Activated T-cell treated with anti-CD3 and anti-CD28 coated beads, Interleukin-2, amount 50 U/mL, for 4 hours (primary cell): ENCODE data around the gene ERP29. TPM values are rescaled to one million over a fixed set of nuclear protein-coding genes. Genes with fewer than 3 reads are reported as not detected.
A peak's percentile ranks its signal among the peaks of the same experiment; 100 is the strongest.

ENCODE experiments used
- ATAC-seq, 2 donors: fragments of 200-7000 bp; cut with Tn5 transposase; one replicate each; pipeline ENCODE4 v1.10.0; 2021
- DNase-seq: peaks from one replicate; pipeline ENCODE4 v3.0.0-alpha.2; 2020
- H3K27me3 Mint-ChIP-seq: one replicate; pipeline ENCODE4 v1.8.0; 2021; ENCODE audit warnings: low read depth, mixed read lengths
- H3K36me3 Mint-ChIP-seq: one replicate; pipeline ENCODE4 v1.8.0; 2022; ENCODE audit warnings: mixed read lengths; ENCODE audit not compliant: insufficient read depth
- H3K4me1 Mint-ChIP-seq: one replicate; pipeline ENCODE4 v1.8.0; 2021; ENCODE audit warnings: low read depth, mixed read lengths
- H3K4me3 Mint-ChIP-seq: one replicate; pipeline ENCODE4 v1.8.0; 2021; ENCODE audit warnings: mild to moderate bottlenecking, moderate library complexity, mixed read lengths
- H3K9me3 Mint-ChIP-seq: one replicate; pipeline ENCODE4 v1.8.0; 2021; ENCODE audit warnings: mixed read lengths
- total RNA-seq, 3 donors: library from RNA; stranded (reverse); gene quantifications; one replicate each; pipeline ENCODE4 v1.2.1, GENCODE V29; 2021

ERP29 gene
- total RNA-seq, 3 donors from 2014 or later: 60.5 to 78.5 (median 75.8) TPM

DNA sequence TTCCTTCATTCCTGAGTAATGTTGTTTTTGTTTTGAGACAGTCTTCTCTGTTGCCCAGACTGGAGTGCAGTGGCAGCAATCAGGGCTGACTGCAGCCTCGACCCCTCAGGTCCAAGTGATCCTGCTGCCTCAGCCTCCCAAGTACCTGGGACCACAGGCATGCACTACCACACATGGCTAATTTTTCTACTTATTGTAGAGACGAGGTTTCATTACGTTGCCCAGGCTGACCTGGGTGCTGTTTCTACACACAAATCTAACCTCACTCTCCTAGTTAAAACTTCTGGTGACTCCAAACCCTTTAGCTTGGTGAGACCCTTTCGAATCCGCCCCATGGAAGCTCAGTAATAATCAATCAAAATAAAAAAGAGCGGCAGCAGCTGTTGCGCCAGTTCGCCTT is 1.5 kb upstream of the ERP29 start:
- H3K27me3 Mint-ChIP-seq: peaks cover 1% of the 10 kb centered on the region
- DNase-seq (no peak), ATAC-seq (no peak)
- peaks cover 52% of the 10 kb centered on the region for H3K4me1 Mint-ChIP-seq
- H3K36me3 Mint-ChIP-seq: peaks cover 14% of the 10 kb centered on the region
- peak overlapping the region; percentile 97 for H3K4me3 Mint-ChIP-seq
- H3K9me3 Mint-ChIP-seq: peaks cover 6% of the 10 kb centered on the region

DNA sequence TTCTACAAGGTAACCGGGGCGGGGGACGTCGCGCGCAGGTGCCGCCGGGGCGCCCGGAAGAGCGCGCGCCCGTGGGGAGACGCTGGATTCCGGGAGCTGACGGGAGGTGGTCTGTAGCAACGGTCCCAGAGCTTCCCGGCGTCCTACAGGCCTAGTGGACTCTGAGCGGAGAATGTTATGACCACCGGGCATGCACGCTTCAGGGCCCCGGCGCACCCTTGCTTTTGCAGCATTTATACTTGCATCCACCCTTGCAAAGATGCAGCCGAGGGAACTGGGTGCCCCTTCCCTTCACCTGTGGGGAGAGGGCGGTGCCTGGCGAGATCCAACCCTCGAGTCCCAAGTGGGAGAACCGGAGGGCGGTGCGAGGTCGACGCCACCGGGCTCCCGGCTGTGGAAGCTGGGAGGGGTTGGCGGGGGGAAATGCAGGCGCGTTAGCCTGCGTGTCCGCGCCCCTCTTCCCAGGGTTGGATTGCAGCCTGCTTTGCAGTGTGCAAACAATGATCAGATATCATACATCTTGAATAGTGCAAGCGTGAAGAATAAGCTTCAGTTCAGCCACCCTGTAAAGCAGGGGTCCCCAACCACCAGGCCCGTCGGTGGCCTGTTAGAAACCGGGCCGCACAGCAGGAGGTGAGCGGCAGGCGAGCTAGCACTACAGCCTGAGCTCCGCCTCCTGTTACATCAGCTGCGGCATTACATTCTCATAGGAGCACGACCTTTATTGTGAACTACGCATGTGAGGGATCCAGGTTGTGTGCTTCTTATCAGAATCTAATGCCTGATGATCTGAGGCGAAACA is 576 bp downstream of the ERP29 start:
- peaks cover 1% of the 10 kb centered on the region for H3K27me3 Mint-ChIP-seq
- H3K4me3 Mint-ChIP-seq: peak overlapping the region; percentile 97
- ATAC-seq (peak; percentile 52 to 53), DNase-seq (peak; percentile 65)
- H3K9me3 Mint-ChIP-seq: peaks cover 6% of the 10 kb centered on the region
- H3K4me1 Mint-ChIP-seq: peaks cover 62% of the 10 kb centered on the region
- peaks cover 21% of the 10 kb centered on the region for H3K36me3 Mint-ChIP-seq

DNA sequence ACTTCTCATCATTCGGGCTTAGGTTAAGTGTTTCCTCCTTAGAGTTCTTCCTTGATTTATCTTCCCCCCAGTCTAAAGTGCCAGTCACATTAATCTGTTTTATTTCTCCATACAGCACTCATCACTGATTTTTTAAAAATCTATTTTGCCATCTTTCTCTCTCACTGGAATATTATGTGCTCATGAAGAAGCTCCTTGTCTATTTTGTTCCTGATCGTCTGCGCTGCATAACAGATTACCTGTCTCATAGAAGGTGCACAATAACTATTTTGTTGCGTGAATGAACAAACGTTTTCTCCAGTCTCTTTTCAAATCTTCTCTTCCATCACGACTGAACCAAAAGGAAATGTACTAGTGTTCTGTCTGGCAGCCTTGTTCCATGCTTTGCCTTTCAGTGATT is 2.7 kb downstream of the ERP29 start:
- DNase-seq (no peak), ATAC-seq (no peak)
- Mint-ChIP-seq H3K36me3 (peaks cover 29% of the 10 kb centered on the region), H3K9me3 (peaks cover 6% of the 10 kb centered on the region), H3K27me3 (peaks cover 1% of the 10 kb centered on the region), H3K4me1 (peaks cover 71% of the 10 kb centered on the region), H3K4me3 (peak overlapping the region; percentile 53)

DNA sequence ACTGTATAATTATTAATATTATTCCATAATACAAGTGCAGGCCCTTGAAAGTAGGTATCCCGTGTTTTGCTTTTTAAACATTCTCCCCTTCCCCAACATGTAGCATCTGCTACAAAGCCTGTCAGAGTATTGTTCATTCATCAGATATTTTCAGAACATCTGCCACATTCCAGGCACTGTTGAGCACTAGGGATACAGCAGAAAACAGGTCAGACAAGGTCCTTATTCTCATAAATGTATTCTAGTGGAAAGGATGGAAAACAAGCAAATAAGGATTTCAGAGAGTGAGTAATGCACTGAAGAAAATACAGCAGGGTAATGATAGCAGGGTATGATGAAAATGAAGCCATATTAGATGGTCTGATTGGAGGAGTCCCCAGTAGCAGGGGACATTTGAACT is 3.8 kb downstream of the ERP29 start:
- DNase-seq (no peak), ATAC-seq (no peak)
- Mint-ChIP-seq H3K36me3 (peaks cover 33% of the 10 kb centered on the region), H3K9me3 (peaks cover 6% of the 10 kb centered on the region), H3K4me3 (no peak overlapping the region), H3K4me1 (peaks cover 64% of the 10 kb centered on the region), H3K27me3 (peaks cover 1% of the 10 kb centered on the region)

DNA sequence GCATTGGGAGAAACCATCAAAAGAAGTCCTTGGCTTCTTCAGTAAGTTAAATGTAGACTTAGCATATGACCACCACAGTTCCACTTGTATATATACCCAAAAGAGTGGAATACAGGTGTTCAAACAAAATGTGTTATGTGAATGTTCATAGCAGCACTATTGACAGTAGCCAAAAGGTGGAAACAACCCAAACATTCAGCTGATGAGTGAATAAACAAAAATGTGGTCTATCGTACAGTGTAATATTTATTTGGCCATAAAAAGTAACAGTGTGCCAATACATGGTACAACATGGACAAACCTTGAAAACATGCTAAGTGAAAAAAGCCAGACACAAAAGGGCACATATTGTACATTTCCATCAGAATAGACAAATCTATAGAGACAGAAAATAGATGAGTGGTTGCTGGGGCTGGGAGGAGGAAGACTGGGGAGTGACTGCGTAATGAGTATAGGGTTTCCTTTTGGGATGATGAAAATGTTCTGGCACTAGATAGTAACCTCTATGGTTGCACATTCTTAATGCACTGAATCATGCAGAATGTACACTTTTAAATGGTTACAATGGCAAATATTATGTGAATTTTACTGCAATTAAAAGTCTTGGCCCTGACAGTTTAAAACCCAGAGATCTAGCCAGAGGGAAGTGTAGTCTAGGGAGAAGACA is 5.5 kb downstream of the ERP29 start:
- no peak for DNase-seq
- Mint-ChIP-seq H3K27me3 (peaks cover 1% of the 10 kb centered on the region), H3K4me1 (peaks cover 59% of the 10 kb centered on the region), H3K36me3 (peaks cover 38% of the 10 kb centered on the region), H3K4me3 (no peak overlapping the region), H3K9me3 (peaks cover 6% of the 10 kb centered on the region)
- no peak for ATAC-seq

DNA sequence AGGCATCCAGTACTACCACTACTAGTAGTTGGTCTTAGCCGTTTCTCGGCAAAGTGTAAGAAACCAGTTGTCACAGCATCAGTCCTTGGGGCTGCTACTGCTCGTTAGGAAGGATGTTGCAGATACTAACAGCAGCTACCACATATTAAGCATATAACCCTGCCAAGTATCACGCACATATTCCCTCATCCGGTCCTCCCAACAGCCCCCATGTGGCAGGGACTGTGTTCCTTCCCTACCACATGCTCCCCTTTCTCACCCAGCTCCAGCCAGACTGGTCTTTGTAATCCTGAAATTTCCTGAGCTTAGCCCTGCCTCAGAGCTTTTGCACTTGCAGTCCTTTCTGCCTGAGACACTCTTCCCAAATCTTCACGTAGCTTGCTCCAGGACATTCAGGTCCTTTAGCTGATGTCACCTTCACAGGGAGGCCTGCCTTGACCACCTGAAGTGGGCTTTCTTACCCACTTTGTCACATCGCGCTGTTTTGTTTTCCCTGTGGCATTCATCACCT is 7.8 kb downstream of the ERP29 start:
- DNase-seq: no peak
- Mint-ChIP-seq H3K36me3 (peaks cover 45% of the 10 kb centered on the region), H3K27me3 (peaks cover 1% of the 10 kb centered on the region), H3K9me3 (peaks cover 3% of the 10 kb centered on the region), H3K4me1 (peaks cover 47% of the 10 kb centered on the region), H3K4me3 (no peak overlapping the region)
- no peak for ATAC-seq

DNA sequence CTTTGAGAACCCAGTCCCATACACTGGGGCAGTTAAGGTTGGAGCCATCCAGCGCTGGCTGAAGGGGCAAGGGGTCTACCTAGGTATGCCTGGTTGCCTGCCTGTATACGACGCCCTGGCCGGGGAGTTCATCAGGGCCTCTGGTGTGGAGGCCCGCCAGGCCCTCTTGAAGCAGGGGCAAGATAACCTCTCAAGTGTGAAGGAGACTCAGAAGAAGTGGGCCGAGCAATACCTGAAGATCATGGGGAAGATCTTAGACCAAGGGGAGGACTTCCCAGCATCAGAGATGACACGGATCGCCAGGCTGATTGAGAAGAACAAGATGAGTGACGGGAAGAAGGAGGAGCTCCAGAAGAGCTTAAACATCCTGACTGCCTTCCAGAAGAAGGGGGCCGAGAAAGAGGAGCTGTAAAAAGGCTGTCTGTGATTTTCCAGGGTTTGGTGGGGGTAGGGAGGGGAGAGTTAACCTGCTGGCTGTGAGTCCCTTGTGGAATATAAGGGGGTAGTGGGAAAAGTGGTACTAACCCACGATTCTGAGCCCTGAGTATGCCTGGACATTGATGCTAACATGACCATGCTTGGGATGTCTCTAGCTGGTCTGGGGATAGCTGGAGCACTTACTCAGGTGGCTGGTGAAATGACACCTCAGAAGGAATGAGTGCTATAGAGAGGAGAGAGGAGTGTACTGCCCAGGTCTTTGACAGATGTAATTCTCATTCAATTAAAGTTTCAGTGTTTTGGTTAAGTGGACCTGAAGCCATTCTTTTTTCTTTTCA is 9.2 kb downstream of the ERP29 start:
- no peaks in the 10 kb centered on the region for H3K9me3 Mint-ChIP-seq
- peaks cover 43% of the 10 kb centered on the region for H3K4me1 Mint-ChIP-seq
- H3K36me3 Mint-ChIP-seq: peaks cover 44% of the 10 kb centered on the region
- DNase-seq (no peak), ATAC-seq (no peak)
- no peak overlapping the region for H3K4me3 Mint-ChIP-seq
- H3K27me3 Mint-ChIP-seq: no peaks in the 10 kb centered on the region

DNA sequence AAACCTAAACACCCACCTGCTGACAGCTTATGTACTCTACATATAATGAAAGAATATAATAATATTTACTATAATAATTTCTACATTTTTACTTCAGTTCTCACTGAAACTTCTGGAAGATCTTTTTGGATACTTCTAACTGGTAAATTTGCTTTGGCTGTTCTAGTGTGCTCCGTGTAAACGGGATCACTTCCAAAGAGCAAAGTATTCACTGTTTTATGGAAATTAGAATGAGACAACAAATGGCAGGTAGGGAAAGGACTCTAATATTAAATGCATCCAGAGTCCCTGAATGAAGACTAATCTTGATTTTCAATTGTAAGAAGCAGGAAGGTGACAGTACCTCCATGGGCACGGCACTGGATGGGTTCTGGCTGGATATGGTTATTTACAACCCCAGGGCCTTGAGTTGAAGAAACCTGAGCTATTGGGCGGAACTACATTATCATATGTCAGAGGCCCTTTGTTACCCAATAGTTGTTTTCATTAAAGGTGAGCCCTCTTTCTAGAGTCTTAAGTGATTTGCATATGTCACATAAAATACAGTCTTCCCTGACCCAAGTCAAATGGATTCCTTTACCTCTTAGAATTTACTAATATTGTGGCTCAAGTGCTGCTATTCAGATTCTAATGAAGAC is 10.7 kb downstream of the ERP29 start:
- Mint-ChIP-seq H3K4me3 (no peak overlapping the region), H3K9me3 (no peaks in the 10 kb centered on the region), H3K27me3 (no peaks in the 10 kb centered on the region), H3K4me1 (peaks cover 34% of the 10 kb centered on the region), H3K36me3 (peaks cover 47% of the 10 kb centered on the region)
- no peak for ATAC-seq
- DNase-seq: no peak

DNA sequence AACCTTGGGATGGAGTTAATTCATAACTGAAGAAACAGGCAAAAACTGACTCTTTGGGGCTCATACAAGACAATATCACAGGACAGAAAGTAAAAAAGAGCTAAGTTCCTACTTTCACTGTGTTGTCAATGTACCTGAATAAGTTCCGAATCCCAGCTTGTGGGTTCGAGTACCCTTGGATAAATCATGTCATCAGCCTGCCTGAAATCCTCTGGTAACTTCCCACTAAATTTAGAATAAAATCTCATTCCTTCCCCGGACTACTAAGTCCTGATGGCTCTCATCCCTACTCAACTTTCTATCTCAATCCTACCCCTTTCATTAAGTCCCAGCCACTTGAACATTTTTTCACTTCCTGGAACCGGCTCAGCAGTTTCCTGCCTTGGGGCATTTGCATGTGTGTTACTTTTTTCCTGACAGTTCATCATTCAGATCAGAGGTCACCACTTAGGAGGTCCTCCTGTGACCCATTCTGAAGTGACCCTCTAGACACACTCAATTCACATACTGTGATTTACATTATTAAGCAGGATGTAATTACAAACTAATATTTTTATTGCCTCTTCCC is 12.7 kb downstream of the ERP29 start:
- ATAC-seq: no peak
- DNase-seq: no peak
- H3K27me3 Mint-ChIP-seq: no peaks in the 10 kb centered on the region
- peaks cover 20% of the 10 kb centered on the region for H3K4me1 Mint-ChIP-seq
- H3K4me3 Mint-ChIP-seq: no peak overlapping the region
- H3K9me3 Mint-ChIP-seq: no peaks in the 10 kb centered on the region
- peaks cover 51% of the 10 kb centered on the region for H3K36me3 Mint-ChIP-seq

DNA sequence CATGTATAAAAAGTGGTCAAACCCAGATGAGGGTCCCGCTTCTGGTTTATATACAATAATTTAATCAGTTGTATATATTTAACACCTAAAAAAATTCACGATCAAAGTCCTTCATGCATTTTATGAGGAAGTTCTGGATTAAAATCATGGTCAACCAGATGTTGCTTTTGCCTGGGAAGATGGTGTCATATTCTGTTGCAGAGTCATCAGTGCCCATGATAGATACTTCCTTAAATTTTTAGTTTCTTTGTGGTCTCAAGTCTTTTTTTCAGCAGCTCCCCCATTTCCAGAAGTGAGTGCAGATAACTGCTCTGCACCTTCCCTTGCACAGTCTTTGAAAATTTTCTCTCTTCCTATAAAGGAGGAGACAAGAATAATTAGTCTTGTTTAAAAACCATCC is 16.1 kb downstream of the ERP29 start:
- no peaks in the 10 kb centered on the region for H3K27me3 Mint-ChIP-seq
- peaks cover 49% of the 10 kb centered on the region for H3K36me3 Mint-ChIP-seq
- DNase-seq: no peak
- peaks cover 15% of the 10 kb centered on the region for H3K4me1 Mint-ChIP-seq
- no peak for ATAC-seq
- no peaks in the 10 kb centered on the region for H3K9me3 Mint-ChIP-seq
- H3K4me3 Mint-ChIP-seq: no peak overlapping the region

DNA sequence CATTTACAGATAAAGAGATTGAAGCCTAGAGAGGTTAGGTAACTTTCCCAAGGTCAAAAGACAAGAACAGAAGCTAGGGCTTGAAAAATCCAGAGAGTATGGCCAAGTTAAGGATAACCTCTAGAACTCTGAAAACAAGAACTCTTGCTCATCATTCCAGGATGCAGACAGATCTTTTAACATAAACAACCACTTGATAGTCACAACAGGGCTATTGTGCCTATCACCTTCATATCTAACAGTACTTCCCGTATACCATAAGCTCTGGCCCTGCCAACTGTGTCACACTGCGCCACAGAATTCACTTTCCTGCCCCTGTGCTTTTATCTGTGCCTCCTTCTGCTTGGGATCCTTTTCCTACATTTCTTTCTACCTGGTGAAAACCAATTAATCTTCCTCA is 18.2 kb downstream of the ERP29 start:
- no peak overlapping the region for H3K4me3 Mint-ChIP-seq
- no peak for DNase-seq
- H3K36me3 Mint-ChIP-seq: peaks cover 49% of the 10 kb centered on the region
- no peaks in the 10 kb centered on the region for H3K9me3 Mint-ChIP-seq
- peaks cover 9% of the 10 kb centered on the region for H3K4me1 Mint-ChIP-seq
- no peak for ATAC-seq
- no peaks in the 10 kb centered on the region for H3K27me3 Mint-ChIP-seq

DNA sequence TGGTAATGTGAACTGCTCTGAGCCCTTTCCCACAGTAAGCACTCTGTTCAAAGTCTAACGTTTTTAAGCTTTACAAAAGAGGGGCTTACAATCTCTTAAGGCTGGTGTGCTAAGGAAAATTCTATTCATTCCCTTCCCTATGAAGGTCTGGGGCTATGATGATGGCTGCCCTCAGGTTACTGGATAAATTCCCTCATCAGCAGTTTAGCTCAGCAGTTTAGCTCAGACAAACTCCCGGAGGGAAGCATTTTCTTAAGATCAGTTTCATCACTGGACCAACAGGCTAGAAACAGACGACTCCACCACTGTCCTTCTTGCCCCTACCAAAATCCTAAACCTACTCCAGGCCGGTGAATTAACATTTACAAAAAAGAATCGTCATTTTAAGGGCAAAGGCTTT is 19.1 kb downstream of the ERP29 start:
- no peak for DNase-seq
- Mint-ChIP-seq H3K27me3 (no peaks in the 10 kb centered on the region), H3K36me3 (peaks cover 53% of the 10 kb centered on the region), H3K4me3 (no peak overlapping the region), H3K9me3 (no peaks in the 10 kb centered on the region), H3K4me1 (peaks cover 7% of the 10 kb centered on the region)
- no peak for ATAC-seq

DNA sequence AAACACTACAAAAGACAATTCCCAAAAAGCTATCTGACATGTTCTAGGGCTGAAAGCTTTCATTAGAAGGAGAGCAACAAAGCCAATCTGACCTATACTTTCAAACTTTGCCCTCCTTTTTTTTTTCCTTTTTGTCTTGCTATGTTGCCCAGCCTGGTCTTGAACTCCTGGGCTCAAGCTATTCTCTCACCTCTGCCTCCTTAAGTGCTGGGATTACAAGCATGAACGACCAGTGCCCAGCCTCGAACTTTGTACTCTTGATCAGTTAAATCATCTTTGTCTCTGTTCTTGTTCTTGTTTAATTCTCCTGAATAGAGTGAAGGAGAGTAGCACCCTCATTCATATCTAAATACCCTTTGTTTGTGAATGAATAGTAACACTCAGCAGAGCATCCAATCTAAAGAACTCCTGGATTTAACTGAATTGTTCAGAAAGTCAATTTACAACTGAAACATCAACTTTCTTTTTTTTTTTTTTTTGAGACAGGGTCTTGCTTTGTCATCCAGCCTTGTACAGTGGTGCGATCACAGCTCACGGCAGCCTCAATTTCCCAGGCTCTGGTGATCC is 22.1 kb downstream of the ERP29 start:
- DNase-seq (no peak), ATAC-seq (no peak)
- Mint-ChIP-seq H3K36me3 (peaks cover 61% of the 10 kb centered on the region), H3K4me3 (no peak overlapping the region), H3K4me1 (peaks cover 3% of the 10 kb centered on the region), H3K27me3 (no peaks in the 10 kb centered on the region), H3K9me3 (no peaks in the 10 kb centered on the region)
